Astrocyte (in vitro differentiated cells and primary cell): ENCODE results near the gene WBP1.

ENCODE experiments used
- CTCF ChIP-seq: IDR thresholded peaks from 2 replicates; pipeline ENCODE4 v1.5.1; 2011; ENCODE audit warnings: low read depth, mild to moderate bottlenecking, inconsistent platforms, low read length, moderate library complexity; ENCODE audit not compliant: insufficient read depth
- EZH2 ChIP-seq: IDR thresholded peaks from 2 replicates; pipeline ENCODE4 v1.6.1; 2012; ENCODE audit warnings: mild to moderate bottlenecking, low read length, inconsistent platforms; ENCODE audit not compliant: insufficient read depth

GRCh38 chr2:74427551-74427950 is 30.7 kb upstream of the WBP1 start:
- TF ChIP-seq CTCF (no peak), EZH2 (no peak)
